B cell (primary cell): ENCODE data around the gene IMMP2L.

Experiments
- EZH2 ChIP-seq: IDR thresholded peaks from 2 replicates; pipeline ENCODE4 v1.6.1; 2012; ENCODE audit warnings: borderline replicate concordance, low read depth, mild to moderate bottlenecking, moderate library complexity, low read length; ENCODE audit not compliant: insufficient read depth, poor library complexity, severe bottlenecking
- TF ChIP-seq, protein P1 (sequence below): fragments of 200-600 bp; IDR thresholded peaks from one replicate; pipeline ENCODE4 v1.8.0; 2022; ENCODE audit warnings: antibody characterized with exemption, mild to moderate bottlenecking

DNA sequence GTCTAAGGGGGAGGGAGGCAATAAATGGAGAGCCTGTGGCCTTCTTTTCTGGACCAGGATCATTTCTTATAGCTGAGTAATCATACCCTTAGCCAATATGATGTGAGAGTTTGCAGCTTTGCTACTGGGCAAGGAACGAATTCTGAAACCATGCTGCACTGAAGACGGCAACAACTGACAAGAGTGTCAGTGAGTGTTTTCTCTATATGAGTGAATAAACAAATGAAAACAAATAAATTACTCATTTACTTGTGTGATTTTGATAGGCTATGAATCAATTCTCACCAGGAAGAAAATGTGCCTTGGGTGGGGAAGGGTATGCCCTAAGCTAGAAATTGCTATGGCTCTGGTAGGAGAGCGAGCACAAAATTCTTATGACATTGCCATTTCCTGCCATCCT lies 550.8 kb downstream of the IMMP2L start:
- TF ChIP-seq EZH2, result no peak
- TF ChIP-seq, protein P1, sequence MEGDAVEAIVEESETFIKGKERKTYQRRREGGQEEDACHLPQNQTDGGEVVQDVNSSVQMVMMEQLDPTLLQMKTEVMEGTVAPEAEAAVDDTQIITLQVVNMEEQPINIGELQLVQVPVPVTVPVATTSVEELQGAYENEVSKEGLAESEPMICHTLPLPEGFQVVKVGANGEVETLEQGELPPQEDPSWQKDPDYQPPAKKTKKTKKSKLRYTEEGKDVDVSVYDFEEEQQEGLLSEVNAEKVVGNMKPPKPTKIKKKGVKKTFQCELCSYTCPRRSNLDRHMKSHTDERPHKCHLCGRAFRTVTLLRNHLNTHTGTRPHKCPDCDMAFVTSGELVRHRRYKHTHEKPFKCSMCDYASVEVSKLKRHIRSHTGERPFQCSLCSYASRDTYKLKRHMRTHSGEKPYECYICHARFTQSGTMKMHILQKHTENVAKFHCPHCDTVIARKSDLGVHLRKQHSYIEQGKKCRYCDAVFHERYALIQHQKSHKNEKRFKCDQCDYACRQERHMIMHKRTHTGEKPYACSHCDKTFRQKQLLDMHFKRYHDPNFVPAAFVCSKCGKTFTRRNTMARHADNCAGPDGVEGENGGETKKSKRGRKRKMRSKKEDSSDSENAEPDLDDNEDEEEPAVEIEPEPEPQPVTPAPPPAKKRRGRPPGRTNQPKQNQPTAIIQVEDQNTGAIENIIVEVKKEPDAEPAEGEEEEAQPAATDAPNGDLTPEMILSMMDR, result no peak
